Measurements from ENCODE around the gene LPIN1. TPM values are rescaled to one million over a fixed set of nuclear protein-coding genes. Genes with fewer than 3 reads are reported as not detected.
"Not testable (repeated sequence)": the region's sequence is repeated elsewhere in the genome, so short reads cannot be mapped to it uniquely, and the experiment has no call there.

The LPIN1 gene
- total and polyA plus RNA-seq, 8 donors: 16.4 to 47.2 (median 20.9) TPM

- intact Hi-C loops (cut with DNase I): no loop called here
- Histone ChIP-seq H3K9me3 (no peaks in the 10 kb centered on the region), H3K4me1 (no peaks in the 10 kb centered on the region), H3K36me3 (peaks cover 0 to 87% of the 10 kb centered on the region in 2 donors), H3K4me3 (no peak overlapping the region), H3K27ac (no peak overlapping the region), H3K27me3 (no peaks in the 10 kb centered on the region)
- no peak for DNase-seq
- no peak for TF ChIP-seq CTCF (IDR thresholded peaks at IDR 0.05)
- ATAC-seq: no peak
Measured at GRCh38 chr2:11809586-11810236, 63.3 kb downstream of the LPIN1 start.

- Histone ChIP-seq H3K36me3 (peaks cover 0 to 87% of the 10 kb centered on the region in 2 donors), H3K27me3 (no peaks in the 10 kb centered on the region), H3K9me3 (no peaks in the 10 kb centered on the region), H3K4me1 (no peaks in the 10 kb centered on the region), H3K27ac (no peak overlapping the region), H3K4me3 (no peak overlapping the region)
- ATAC-seq (no peak), DNase-seq (no peak)
- TF ChIP-seq CTCF (IDR thresholded peaks at IDR 0.05): no peak
- intact Hi-C loops (cut with DNase I): no loop called here
Measured at GRCh38 chr2:11810237-11810977, 64.0 kb downstream of the LPIN1 start.

- Histone ChIP-seq H3K36me3 (peaks cover 0 to 87% of the 10 kb centered on the region in 2 donors), H3K27ac (no peak overlapping the region), H3K27me3 (no peaks in the 10 kb centered on the region), H3K9me3 (no peaks in the 10 kb centered on the region), H3K4me1 (no peaks in the 10 kb centered on the region), H3K4me3 (no peak overlapping the region)
- intact Hi-C loops (cut with DNase I): no loop called here
- ATAC-seq (no peak), DNase-seq (no peak)
- TF ChIP-seq CTCF (IDR thresholded peaks at IDR 0.05): no peak
Measured at GRCh38 chr2:11811036-11811654, 64.7 kb downstream of the LPIN1 start.

- ATAC-seq: no peak
- H3K27me3 ChIP-seq: no peaks in the 10 kb centered on the region
- H3K27ac ChIP-seq: no peak overlapping the region
- H3K4me1 ChIP-seq: no peaks in the 10 kb centered on the region
- DNase-seq: no peak
- intact Hi-C loops (cut with DNase I): no loop called here
- no peak overlapping the region for H3K4me3 ChIP-seq
- no peak for TF ChIP-seq CTCF (IDR thresholded peaks at IDR 0.05)
- H3K9me3 ChIP-seq: no peaks in the 10 kb centered on the region
- peaks cover 0 to 87% of the 10 kb centered on the region in 2 donors for H3K36me3 ChIP-seq
Measured at GRCh38 chr2:11812466-11813248, 66.2 kb downstream of the LPIN1 start.

- intact Hi-C loops (cut with DNase I); DNase-seq; H3K27ac ChIP-seq; H3K27me3 ChIP-seq; H3K9me3 ChIP-seq; ATAC-seq; H3K4me3 ChIP-seq; H3K4me1 ChIP-seq: not testable (repeated sequence)
- peaks cover 0 to 85% of the 10 kb centered on the region in 2 donors for H3K36me3 ChIP-seq
Measured at GRCh38 chr2:11813345-11813744, 66.9 kb downstream of the LPIN1 start.
